HepG2 (cell line): ENCODE results near the gene N4BP2. TPM values are rescaled to one million over a fixed set of nuclear protein-coding genes. Genes with fewer than 3 reads are reported as not detected.

ENCODE experiments used
- ATF7-NPFF ChIP-seq: sonication (generic); formaldehyde crosslinking; IDR thresholded peaks from 2 replicates; pipeline ENCODE4 v1.8.1; 2023; ENCODE audit warnings: mild to moderate bottlenecking, low read depth, missing genetic modification reagents, moderate library complexity
- CTCF ChIP-seq: sonication (generic); formaldehyde crosslinking; IDR thresholded peaks from 2 replicates; pipeline ENCODE4 v1.5.0; 2020; ENCODE audit warnings: mild to moderate bottlenecking, missing genetic modification reagents, moderate library complexity
- ELF1 ChIP-seq: sonication (generic); formaldehyde crosslinking; IDR thresholded peaks from 2 replicates; pipeline ENCODE4 v1.4.0; 2020; ENCODE audit warnings: missing genetic modification reagents
- HDAC1 ChIP-seq: sonication (generic); formaldehyde crosslinking; IDR thresholded peaks from 2 replicates; pipeline ENCODE4 v1.5.1; 2020; ENCODE audit warnings: mild to moderate bottlenecking, missing genetic modification reagents
- HOXD1 ChIP-seq: sonication (generic); formaldehyde crosslinking; IDR thresholded peaks from 2 replicates; pipeline ENCODE4 v1.5.0; 2020; ENCODE audit warnings: missing genetic modification reagents
- MLXIP ChIP-seq: sonication (generic); formaldehyde crosslinking; IDR thresholded peaks from 2 replicates; pipeline ENCODE4 v1.9.0; 2021; ENCODE audit warnings: missing genetic modification reagents, borderline replicate concordance
- PATZ1 ChIP-seq: sonication (generic); formaldehyde crosslinking; IDR thresholded peaks from 2 replicates; pipeline ENCODE4 v1.4.0; 2020; ENCODE audit warnings: missing genetic modification reagents
- SAFB2 ChIP-seq: sonication (generic); formaldehyde crosslinking; IDR thresholded peaks from 2 replicates; pipeline ENCODE4 v1.5.1; 2020; ENCODE audit warnings: missing genetic modification reagents, low read depth, mild to moderate bottlenecking, borderline replicate concordance
- TEAD3 ChIP-seq: optimal IDR thresholded peaks from 2 replicates; pipeline ENCODE3; 2016; ENCODE audit warnings: borderline replicate concordance
- TMF1 ChIP-seq: sonication (generic); formaldehyde crosslinking; IDR thresholded peaks from 2 replicates; pipeline ENCODE4 v1.8.1; 2022; ENCODE audit warnings: low read depth, missing genetic modification reagents
- YEATS2 ChIP-seq: sonication (generic); formaldehyde crosslinking; IDR thresholded peaks from 2 replicates; pipeline ENCODE4 v1.4.0; 2020; ENCODE audit warnings: missing genetic modification reagents, borderline replicate concordance
- YY1 ChIP-seq: IDR thresholded peaks from 2 replicates; pipeline ENCODE4 v1.6.1; 2011; ENCODE audit warnings: low read length, low read depth, moderate library complexity, mild to moderate bottlenecking; ENCODE audit not compliant: insufficient read depth, insufficient replicate concordance
- ZBTB33 ChIP-seq: sonication (generic); formaldehyde crosslinking; IDR thresholded peaks from 2 replicates; pipeline ENCODE4 v1.4.0; 2020; ENCODE audit warnings: missing genetic modification reagents
- ZEB1 ChIP-seq: IDR thresholded peaks from 2 replicates; pipeline ENCODE4 v1.6.1; 2012; ENCODE audit warnings: mild to moderate bottlenecking, low read depth, inconsistent platforms; ENCODE audit not compliant: insufficient replicate concordance
- ZKSCAN8 ChIP-seq: IDR thresholded peaks from 2 replicates; pipeline ENCODE4 v1.6.1; 2016; ENCODE audit warnings: borderline replicate concordance, missing genetic modification reagents, missing compliant biosample characterization
- ZNF230 ChIP-seq: sonication (generic); formaldehyde crosslinking; IDR thresholded peaks from 2 replicates; pipeline ENCODE4 v1.4.0; 2020; ENCODE audit warnings: mild to moderate bottlenecking, missing genetic modification reagents
- ZNF30 ChIP-seq: sonication (generic); formaldehyde crosslinking; IDR thresholded peaks from 2 replicates; pipeline ENCODE4 v1.5.0; 2020; ENCODE audit warnings: mild to moderate bottlenecking, missing genetic modification reagents
- ZNF354B ChIP-seq: sonication (generic); formaldehyde crosslinking; IDR thresholded peaks from 2 replicates; pipeline ENCODE4 v1.8.0; 2022; ENCODE audit warnings: mild to moderate bottlenecking, missing genetic modification reagents
- ZNF589 ChIP-seq: sonication (generic); formaldehyde crosslinking; conservative IDR thresholded peaks from 2 replicates; pipeline ENCODE4 v1.8.0; 2022; ENCODE audit warnings: mild to moderate bottlenecking, moderate library complexity, missing genetic modification reagents
- ZNF766 ChIP-seq: sonication (generic); formaldehyde crosslinking; IDR thresholded peaks from 2 replicates; pipeline ENCODE4 v1.5.0; 2020; ENCODE audit warnings: missing genetic modification reagents, borderline replicate concordance
- polyA plus RNA-seq, 8 experiments: library from polyadenylated mRNA; depleted of rRNA in 3 of 8; stranded (reverse) in 7 of 8; unstranded in 1 of 8; fragments of >200 nt; fragmentation: Illumina TruSeq in 4 of 8; extraction: Trizol in 4 of 8; gene quantifications; 2 replicates each; pipeline versions ENCODE4 v1.2.1 to v1.2.3, GENCODE V29; 2011 to 2016; ENCODE audit warnings: low read depth in 4 of 8, missing spikeins in 1 of 8, mixed read lengths in 1 of 8; ENCODE audit not compliant: insufficient read depth in 1 of 8
- total RNA-seq, 5 experiments: library from RNA; depleted of rRNA; stranded (reverse); fragments of >200 nt; fragmentation: Illumina TruSeq; extraction: Trizol; gene quantifications; 2 replicates each; pipeline ENCODE4 v1.2.3, GENCODE V29; 2016; ENCODE audit warnings: low read depth in 1 of 5

N4BP2 gene
- total and polyA plus RNA-seq, 2 of the 13 experiments (the other 11 are each of a cell fraction or from before 2014, with no cell fraction given) = 5.6 to 12.9 TPM

- peak; percentile 33; the same call in 1 of the 2 replicates for TF ChIP-seq MLXIP (CRISPR knock-in tag)
- no peak for TF ChIP-seq ZEB1
- TF ChIP-seq HOXD1 (CRISPR knock-in tag) = 0 out of 2 replicates have a peak, but pooled peaks have one; percentile 29
- TF ChIP-seq YEATS2 = no peak; the same call in 1 of the 2 replicates
- no peak for TF ChIP-seq ELF1
- TF ChIP-seq ZKSCAN8 (CRISPR knock-in tag) = 0 out of 2 replicates have a peak, but pooled peaks have one; percentile 20
- peak; percentile 97 for TF ChIP-seq ATF7-NPFF (CRISPR knock-in tag)
- TF ChIP-seq SAFB2 (CRISPR knock-in tag) = peak; percentile 73; the same call in 1 of the 2 replicates
- TF ChIP-seq ZNF354B = peak; percentile 94
- peak; percentile 37; the same call in 1 of the 2 replicates for TF ChIP-seq ZNF230 (CRISPR knock-in tag)
- peak; percentile 42 for TF ChIP-seq TEAD3 (CRISPR knock-in tag)
- TF ChIP-seq YY1 = peak; percentile 91
- TF ChIP-seq ZNF589 (CRISPR knock-in tag) = peak; percentile 88
- peak; percentile 62; the same call in 1 of the 2 replicates for TF ChIP-seq ZNF766 (CRISPR knock-in tag)
- peak; percentile 57 for TF ChIP-seq PATZ1 (CRISPR knock-in tag)
- TF ChIP-seq HDAC1 (CRISPR knock-in tag) = peak; percentile 65
- TF ChIP-seq CTCF (CRISPR knock-in tag) = peak; percentile 84
- TF ChIP-seq ZNF30 (CRISPR knock-in tag) = peak; percentile 87; the same call in 1 of the 2 replicates
- TF ChIP-seq ZBTB33 (CRISPR knock-in tag) = peak; percentile 40; the same call in 1 of the 2 replicates
- TF ChIP-seq TMF1 (CRISPR knock-in tag) = peak; percentile 96; the same call in 1 of the 2 replicates
Measured at GRCh38 chr4:40056716-40057585, at the start of gene N4BP2 (continued).
